NCI-H187 (cell line): Measurements from ENCODE around the gene CYP1B1.
"Not testable (repeated sequence)": the region's sequence is repeated elsewhere in the genome, so short reads cannot be mapped to it uniquely, and the experiment has no call there.

ENCODE experiments used
- DNase-seq, 2 experiments: peaks; one replicate each; lab custom pipeline; 2025; lab: John Stamatoyannopoulos, UW

Gene CYP1B1

GRCh38 chr2:38075507-38076151, at the start of gene CYP1B1:
Gene CYP1B1 (minus strand): TSS chr2:38076151. CDS start chr2:38075388, 763 bp downstream.
- no peak for DNase-seq

DNA sequence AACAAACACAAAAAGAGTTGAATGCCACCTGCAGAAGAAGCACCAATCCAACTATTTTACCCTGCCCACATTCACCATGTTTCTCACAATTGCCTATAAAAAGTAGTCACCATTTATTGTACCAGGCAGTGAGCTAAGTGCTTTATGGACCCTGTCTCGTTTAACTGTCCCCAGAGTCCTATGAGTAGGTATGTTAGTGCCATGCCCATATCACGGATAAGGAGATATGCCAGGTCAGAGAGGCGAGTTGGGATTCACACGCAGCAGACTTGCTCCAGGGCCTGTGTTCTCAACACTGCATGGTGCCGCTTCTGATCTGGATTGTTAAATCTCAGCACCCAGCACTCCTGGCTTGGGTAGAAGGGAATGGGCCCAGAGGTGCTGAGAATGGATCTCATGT, 49.1 kb upstream of the CYP1B1 start:
- DNase-seq, result no peak

GRCh38 chr2:38123911-38124310, 48.0 kb upstream of the CYP1B1 start:
- no peak for DNase-seq

- DNase-seq, result no peak
Measured at GRCh38 chr2:38122344-38122743, 46.4 kb upstream of the CYP1B1 start.

DNA sequence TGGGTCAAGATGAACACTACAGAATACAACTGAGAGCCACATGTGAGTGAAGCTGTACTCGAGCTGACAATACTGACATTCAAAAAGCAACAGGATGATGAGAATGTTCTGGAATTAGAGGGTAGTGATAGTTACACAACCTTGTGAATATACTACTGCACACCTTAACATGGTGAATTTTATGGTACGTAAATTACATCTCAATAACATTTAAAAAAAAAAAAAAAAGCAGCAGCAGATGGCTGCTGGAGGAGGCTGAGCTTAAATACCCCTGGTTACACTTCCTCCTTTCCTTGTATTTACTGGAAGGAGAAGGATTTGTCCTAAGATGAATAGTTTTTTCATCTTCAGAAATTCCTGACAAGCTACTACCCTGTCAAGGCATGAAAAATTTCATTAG, 45.5 kb upstream of the CYP1B1 start:
- DNase-seq, result no peak

- no peak for DNase-seq
Measured at GRCh38 chr2:38120829-38121228, 44.9 kb upstream of the CYP1B1 start.

DNA sequence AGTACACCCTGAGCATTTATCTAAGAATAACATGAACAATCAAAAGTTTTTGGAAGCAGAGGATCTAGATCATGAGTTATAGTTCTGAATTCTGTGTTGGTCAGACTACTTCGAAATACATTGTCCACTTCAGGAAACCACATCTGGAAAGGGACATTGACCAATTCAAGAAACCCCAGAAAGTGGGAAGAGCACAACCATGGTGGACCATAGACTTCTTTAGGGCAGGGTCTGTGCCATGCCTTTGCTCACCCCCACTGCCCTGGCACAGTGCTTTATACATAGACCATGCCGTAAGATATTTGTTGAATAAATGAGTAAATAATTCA, 44.3 kb upstream of the CYP1B1 start:
- no peak for DNase-seq

DNA sequence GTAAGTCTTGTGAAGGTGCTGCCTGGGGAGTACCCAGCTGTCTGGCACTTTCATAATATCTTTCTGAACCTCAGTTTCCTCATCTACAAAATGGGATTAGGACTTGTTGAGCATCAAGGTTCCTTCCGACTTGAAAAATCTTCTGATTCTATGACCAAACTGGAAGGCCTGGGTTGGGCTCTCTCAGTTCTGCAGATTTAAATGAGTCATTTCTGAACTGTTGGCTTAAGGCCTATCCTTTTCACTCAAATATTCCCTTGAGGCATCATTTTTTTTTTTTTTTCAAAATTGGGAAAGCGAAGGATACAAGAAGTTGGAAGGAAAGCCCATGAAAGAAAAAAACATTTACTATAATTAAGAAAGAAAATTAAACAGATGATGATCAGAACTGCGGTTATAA, 40.8 kb upstream of the CYP1B1 start:
- no peak for DNase-seq

DNA sequence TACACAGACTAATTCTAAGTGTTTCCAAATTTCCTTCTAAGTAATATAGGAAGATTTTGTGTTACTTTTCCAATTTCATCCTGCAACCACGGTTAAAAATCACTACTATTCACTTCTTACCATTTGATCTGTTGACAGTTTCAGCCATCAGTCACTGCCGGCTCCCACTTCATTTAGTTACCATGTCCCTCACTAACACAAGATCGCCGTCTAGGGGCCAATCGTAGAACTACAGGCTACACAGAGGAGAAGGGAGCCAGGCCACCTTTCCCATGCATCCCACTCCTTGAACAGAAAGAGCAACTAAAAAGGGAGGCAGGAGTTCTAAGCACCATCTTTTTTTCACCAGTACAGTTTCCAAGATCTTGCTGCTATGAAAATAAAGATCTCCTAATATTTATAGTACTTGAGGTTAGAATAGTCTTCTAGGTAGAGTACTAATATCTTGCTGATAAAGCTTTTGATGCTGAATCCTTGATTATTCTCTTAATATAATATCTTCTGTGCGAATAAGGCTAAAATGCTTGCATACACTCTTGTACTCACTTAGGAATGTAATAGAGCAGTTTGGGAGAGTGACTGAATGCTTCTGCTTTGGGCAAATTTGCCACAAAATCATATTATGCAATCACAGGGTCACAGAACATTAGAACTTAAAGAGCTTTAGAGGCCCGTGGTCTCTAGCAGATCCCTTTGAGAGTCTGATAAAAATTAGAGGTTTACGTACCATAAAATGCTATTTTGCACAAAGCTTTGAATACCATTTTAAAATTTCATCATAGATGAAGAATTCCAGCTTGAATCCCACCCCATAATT, 39.5 kb upstream of the CYP1B1 start:
- DNase-seq, result peak; percentile 63 to 66

GRCh38 chr2:38113981-38114708, 38.2 kb upstream of the CYP1B1 start:
- no peak for DNase-seq

DNA sequence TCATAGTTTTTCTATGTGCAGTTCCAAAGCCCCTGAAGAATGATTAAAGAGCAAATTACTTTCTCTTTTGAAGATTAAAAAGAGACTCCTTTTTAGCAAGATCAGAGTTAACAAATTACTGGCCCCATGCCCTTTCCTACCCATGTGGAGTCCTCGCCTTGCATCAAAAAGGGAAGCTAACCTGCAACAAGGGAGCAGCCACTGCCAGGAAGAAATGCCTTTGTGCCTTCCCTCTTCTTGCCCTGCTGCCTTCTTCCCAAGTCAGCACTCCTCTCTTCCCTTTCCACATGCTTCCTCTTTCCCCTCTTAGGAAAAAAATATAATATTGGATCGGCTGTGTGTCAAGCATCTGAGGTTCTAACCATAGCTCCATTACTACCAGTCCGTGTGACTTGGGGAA, 37.1 kb upstream of the CYP1B1 start:
- no peak for DNase-seq

- DNase-seq, result not testable (repeated sequence)
Measured at GRCh38 chr2:38111350-38111749, 35.4 kb upstream of the CYP1B1 start.

DNA sequence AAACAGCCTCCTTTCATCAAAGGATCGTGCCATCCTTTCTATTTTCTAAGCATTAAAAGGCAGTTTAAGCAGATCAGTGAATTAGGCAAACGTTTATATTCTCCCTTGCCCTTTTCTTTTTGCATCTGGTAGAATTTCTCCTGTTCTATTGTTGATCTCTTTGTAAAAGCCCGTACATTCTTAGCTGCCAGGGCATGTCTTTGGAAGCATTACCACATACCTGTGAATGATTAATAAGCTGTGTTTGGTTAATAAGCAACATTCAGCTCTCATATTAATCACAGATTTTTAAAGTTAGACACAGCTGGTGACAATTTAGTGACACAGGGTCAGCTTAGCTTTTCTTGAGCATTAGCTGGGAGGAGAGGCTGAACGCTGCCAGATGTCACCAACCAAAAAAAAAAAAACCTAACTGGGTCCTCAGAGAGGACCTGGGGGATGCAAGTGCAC, 33.8 kb upstream of the CYP1B1 start:
- DNase-seq, result no peak

GRCh38 chr2:38108907-38109731, 33.2 kb upstream of the CYP1B1 start:
- DNase-seq, result no peak

GRCh38 chr2:38107738-38108410, 31.9 kb upstream of the CYP1B1 start:
- DNase-seq, result no peak

DNA sequence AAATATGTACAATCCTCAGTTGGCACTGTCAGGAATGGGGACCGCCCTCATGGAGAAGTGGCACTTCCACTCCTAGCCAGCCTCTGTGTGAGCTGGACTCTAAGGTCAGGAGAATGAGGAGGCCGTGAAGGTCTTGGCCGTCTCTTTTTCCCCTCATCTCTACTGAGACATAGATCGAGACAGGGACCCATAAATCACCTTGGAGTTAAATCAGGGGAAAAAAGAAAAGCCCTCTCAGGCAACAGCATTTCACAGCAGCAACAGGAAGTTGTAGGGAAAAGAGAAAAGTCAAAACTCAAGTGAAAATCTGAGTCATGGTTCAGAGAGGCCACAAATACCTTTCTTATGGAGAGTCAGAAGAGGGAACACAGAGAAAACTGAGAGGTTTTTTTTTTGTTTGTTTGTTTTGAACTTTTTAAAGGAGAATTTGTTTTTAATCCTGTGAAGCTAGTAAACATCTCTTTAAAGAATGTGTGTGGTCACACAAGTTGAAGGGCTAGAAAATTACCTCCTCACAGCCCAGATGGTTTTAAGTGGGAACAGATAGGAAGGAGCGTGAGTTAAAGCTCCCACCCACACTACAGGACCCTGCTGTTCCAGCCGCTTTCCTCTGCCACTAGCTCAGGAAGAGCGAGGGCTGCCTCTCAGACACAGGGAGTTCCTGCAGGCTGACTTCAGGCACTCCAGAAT, 30.6 kb upstream of the CYP1B1 start:
- no peak for DNase-seq

DNA sequence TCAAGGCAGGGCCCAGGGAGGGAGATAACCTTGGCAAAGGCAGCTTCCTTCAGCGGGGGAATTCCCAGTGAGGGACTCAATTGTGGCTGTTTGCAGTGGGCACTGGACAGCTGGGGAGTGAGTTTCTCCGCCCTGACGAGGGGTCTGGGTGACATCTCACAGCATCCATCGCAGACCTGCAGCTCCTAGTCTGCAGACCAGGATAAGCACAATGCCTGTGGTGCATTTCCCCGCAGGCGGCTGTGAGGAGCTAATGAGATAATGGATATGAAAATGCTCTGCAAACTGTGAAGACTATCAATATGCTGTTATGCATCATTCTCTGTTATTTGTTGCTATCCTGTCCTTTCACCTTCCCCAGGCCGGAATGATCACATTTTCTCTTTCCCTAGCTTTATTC, 30.0 kb upstream of the CYP1B1 start:
- DNase-seq, result no peak

- no peak for DNase-seq
Measured at GRCh38 chr2:38104598-38104997, 28.6 kb upstream of the CYP1B1 start.

- no peak for DNase-seq
Measured at GRCh38 chr2:38100328-38100727, 24.4 kb upstream of the CYP1B1 start.

DNA sequence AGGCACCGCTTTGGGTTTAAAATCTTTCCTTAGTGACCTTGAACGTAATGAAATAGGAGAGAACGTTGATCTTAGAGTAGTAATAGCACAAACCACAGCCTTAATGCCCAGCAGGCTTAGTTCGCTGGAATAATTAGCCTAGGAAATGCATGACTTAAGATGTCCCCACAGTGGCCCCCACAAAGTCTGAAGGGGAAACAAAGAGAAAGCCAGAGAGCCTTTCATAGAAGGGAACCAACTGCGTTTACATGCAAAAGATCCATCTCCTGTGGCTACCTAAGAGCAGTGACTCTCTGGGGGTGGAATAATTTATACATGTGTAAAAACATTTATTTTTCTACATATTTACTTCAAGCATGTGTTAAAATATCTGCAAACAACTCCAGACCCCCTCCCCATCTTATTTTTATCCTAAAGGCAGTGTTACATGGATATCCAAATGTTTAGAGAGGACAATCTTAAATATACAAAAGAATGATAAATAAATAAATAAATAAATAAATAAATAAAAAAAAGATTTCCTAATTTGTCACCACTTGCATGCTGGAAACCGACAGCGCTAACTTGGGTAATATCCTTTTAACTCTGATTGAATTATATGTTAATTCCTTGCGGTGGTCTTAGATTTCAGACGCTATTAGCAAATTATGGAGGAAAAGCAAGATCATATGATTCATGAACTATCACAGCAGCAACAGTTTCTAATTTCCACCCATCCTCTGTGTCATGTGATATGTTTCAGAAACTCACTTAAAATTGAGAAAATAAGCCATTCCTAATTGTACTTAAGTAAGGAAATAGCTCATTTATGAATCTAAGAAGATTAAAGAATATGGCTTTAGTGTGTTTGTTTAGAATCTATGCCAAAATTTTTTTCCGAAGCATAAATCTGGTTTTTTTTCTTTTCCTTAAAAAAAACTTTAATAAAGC, 23.4 kb upstream of the CYP1B1 start:
- no peak for DNase-seq
